ENCODE results near the gene SBF1.

Gene SBF1

DNA sequence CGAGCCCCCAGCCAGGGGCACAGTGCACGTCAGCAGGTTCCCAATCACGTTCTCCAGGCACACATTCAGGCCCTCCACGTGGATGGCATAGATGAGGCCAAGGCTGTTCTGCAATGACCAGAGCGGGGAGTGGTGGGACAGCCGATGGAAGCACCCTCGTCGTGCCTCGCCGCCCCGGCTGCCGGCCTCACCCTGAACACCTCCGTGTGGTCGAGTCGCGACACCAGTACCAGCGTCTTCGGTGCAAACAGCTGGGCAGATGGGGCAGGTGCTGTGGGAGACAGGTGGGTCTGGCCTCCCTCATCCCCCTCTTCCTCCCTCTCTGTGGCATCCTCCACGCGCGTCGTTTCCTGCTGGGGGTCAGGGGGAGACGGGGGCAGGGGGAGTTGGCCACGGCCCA is 7.5 kb downstream of the SBF1 start:
- Mint-ChIP-seq H3K36me3 (peaks cover 54% of the 10 kb centered on the region), H3K4me3 (no peak overlapping the region), H3K27ac (peak overlapping the region; percentile 97)

DNA sequence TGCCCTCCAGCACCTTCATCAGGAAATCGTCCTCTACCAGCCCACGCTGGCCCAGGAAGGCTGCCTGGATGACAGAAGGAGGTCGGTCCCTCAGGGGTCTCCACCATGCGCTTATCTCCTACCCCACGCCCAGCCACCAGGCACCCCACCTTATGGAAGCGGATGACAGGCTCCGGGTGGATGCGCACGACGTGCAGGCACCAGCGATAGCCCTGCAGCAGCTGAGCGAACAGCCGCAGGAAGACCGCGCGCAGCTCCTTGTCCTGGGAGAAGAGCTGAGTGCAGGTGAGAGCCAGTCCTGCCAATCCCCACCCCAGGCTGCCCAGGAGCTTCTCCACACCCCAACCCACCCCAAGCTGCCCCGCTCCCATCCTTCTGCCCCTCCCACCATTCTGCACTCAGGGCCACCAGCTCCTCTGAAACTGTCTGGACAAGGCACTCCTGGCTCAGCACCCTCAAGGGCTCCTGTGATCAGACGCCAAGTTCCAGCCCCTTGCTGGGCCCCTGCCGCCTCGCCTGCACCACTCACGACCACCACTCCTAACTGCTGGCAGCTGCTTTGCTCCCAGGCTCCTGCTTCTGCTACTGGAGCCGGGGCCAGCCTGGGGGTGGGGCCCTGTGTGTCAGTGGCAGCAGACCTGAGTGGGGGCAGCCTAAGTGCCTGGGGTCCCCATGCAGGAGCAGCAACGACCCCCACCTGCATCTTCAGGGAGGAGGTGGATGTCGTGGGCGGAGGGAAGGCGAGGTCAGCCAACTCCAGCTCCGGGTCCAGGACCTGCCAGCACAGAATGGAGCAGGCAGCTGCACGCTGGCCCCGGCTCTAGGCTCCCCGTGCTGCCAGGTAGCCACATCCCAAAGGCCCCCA is 9.5 kb downstream of the SBF1 start:
- peaks cover 70% of the 10 kb centered on the region for H3K36me3 Mint-ChIP-seq

More for the DNA sequence above, 7.5 kb downstream of the SBF1 start:
- Mint-ChIP-seq H3K4me1 (peaks cover 62% of the 10 kb centered on the region), H3K9me3 (no peaks in the 10 kb centered on the region), H3K27me3 (no peaks in the 10 kb centered on the region)
- no peak for ATAC-seq

DNA sequence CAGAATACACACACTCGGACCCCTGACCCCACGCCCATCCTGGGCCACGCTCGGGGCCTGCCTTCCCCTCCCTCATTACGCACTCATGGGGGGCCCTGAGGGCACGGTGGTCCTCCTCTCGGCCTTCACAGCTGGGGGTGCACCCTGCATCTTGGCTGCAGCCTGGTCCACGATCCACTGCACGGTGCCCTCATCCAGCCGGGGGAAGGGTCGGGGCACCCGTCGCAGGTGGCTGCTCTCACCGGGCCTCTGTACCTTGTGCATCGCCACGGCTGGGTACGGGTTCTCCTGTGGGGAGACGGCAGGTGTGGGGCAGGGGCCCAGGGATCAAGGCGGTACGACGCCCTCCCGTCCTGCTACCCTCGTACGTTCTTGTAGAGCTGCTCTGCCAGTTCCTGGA is 10.4 kb downstream of the SBF1 start:
- no peaks in the 10 kb centered on the region for H3K9me3 Mint-ChIP-seq
- no peak overlapping the region for H3K4me3 Mint-ChIP-seq
- H3K36me3 Mint-ChIP-seq, result peaks cover 74% of the 10 kb centered on the region
- H3K4me1 Mint-ChIP-seq, result peaks cover 33% of the 10 kb centered on the region
- H3K27ac Mint-ChIP-seq, result no peak overlapping the region
- H3K27me3 Mint-ChIP-seq, result no peaks in the 10 kb centered on the region
- no peak for ATAC-seq

More for the DNA sequence above, 9.5 kb downstream of the SBF1 start:
- peaks cover 42% of the 10 kb centered on the region for H3K4me1 Mint-ChIP-seq
- no peaks in the 10 kb centered on the region for H3K9me3 Mint-ChIP-seq
- no peak for ATAC-seq
- no peak overlapping the region for H3K4me3 Mint-ChIP-seq
- H3K27me3 Mint-ChIP-seq, result no peaks in the 10 kb centered on the region
- no peak overlapping the region for H3K27ac Mint-ChIP-seq

DNA sequence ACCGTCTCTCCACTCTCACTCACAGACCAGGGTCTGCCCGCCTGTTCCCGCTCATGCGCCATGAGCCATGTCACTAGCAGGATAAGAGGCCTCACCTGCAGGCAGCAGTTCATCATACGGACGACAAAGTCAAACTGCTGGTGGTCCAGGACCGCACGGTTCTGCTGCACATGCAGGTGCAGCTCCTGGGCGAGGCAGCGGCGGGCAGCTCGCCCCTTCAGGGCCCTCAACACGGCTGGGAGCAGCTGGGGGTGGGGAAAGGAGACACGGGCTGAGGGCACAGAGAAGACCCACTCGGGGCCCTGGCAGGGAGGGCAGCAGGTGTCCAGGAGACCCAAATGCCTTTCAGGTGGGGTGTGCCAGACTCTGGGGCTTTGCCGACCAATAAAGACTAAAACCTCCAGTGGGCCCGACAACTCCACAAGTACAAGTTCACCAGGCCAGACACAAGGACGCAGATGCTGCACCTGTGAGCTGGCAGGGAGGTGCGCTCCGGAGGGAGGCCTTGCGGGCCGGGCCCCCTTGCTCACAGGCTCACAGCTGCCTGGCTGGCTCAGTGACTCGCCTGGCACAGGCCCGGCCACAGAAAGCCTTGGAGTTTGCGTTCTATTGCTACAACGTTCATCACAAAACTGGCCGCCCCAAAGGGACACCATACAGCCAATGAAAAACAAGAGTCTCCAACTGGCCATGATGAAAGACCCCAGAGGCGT is 11.5 kb downstream of the SBF1 start:
- Mint-ChIP-seq H3K9me3 (no peaks in the 10 kb centered on the region), H3K27ac (peak overlapping the region; percentile 30), H3K4me1 (peaks cover 25% of the 10 kb centered on the region), H3K36me3 (peaks cover 80% of the 10 kb centered on the region), H3K27me3 (no peaks in the 10 kb centered on the region), H3K4me3 (no peak overlapping the region)
- no peak for ATAC-seq

DNA sequence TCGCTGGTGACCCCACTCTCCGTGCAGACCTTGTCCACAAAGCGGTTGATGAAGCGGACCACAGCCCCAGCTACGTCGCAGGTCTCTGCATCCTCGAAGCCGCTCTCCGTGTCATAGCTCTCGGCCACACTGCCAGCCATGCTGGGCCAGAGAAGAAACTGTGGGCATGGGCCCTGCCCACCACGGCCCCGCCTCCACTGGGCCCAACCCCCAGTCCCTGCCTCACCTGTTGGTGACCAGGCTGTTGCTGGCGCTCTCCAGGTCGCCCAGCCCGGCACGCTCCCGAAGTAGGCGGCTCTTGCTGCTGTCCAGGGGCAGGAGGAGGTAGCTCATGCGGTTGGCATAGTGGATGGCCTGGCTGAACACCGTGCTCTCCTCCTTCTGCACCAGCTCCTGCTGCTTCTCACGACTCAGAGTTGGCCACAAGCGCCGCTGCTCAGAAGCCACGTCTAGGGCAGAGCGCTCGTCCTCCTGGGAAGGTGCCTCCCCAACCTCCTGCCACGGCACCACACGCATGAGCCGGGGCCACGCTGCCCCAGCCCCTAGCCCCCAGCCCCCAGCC is 12.8 kb downstream of the SBF1 start:
- H3K27ac Mint-ChIP-seq, result no peak overlapping the region
- peaks cover 85% of the 10 kb centered on the region for H3K36me3 Mint-ChIP-seq
- H3K27me3 Mint-ChIP-seq, result no peaks in the 10 kb centered on the region
- H3K9me3 Mint-ChIP-seq, result no peaks in the 10 kb centered on the region
- no peak overlapping the region for H3K4me3 Mint-ChIP-seq
- ATAC-seq, result no peak
- peaks cover 22% of the 10 kb centered on the region for H3K4me1 Mint-ChIP-seq

DNA sequence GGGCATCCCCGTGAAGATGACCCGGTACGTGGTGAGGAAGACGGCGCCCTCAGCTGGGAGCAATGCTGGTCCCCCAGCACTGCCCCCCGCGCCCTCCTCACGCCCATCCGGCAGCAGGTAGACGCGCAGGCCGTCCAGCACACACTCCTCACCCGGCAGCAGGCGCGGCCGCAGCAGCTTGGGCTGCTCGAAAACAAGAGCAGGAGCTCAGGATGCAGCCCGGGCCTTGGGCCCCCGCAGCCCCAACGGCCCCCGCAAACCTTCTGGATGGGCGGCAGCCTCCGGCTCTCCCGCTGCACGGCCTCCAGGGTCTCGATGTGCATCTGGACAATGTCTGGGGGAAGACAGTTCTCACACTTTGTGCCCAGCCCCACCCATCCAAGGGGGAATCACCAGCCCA is 13.3 kb downstream of the SBF1 start:
- H3K27ac Mint-ChIP-seq, result no peak overlapping the region
- peaks cover 84% of the 10 kb centered on the region for H3K36me3 Mint-ChIP-seq
- no peak for ATAC-seq
- peaks cover 17% of the 10 kb centered on the region for H3K4me1 Mint-ChIP-seq
- H3K9me3 Mint-ChIP-seq, result no peaks in the 10 kb centered on the region
- no peak overlapping the region for H3K4me3 Mint-ChIP-seq
- H3K27me3 Mint-ChIP-seq, result no peaks in the 10 kb centered on the region

DNA sequence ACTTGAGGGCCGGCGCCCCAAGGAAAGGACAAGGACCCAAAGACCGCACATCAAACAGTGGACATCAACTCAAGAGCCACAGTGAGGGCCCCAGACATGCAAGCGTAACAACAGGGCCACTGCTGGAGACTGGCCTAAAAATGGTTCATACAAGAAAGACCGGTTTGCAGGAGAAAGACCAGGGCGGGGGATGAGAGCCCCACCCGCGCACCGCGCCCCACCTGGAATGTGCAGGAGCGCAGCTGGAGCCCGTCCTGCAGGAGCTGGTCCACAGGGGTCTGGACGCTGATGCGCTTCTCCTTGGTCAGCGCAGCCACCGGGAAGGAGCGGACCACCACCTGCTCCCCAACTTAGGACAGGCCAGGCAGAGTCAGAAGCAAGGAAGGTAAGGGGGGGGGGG is 13.9 kb downstream of the SBF1 start:
- Mint-ChIP-seq H3K36me3 (peaks cover 78% of the 10 kb centered on the region), H3K27ac (no peak overlapping the region), H3K4me3 (no peak overlapping the region), H3K9me3 (no peaks in the 10 kb centered on the region), H3K27me3 (no peaks in the 10 kb centered on the region), H3K4me1 (peaks cover 13% of the 10 kb centered on the region)
- no peak for ATAC-seq

DNA sequence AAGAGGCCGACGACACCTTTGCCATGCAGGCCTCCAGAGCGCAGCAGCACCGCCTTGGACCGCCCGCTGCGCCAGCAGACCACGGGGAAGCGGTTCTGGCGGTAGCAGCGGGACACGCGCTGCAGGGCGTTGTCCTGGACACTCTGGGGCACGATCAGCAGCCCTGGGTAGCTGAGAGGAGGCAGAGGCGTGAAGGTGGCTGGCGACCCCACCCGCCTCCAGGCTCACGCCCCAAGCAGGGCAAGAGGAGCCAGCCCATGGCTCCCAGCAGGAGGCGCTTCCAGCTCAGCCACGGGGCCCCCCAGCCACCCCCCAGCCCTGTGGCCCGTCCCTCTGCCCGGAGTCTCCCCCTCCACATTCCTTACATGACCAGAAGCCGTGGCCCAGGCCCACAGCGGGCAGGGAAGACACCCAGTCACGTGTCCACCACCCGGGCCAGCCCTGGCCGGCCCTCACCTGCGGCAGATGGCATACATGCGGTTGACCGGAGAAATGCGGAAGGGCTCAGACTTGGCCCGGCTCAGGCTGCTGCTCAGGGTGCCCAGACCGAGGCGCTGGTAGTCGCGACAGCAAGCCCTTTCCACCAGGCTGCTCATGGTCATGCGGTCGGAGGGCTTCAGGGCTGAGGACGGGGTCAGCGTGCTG is 15.2 kb downstream of the SBF1 start:
- Mint-ChIP-seq H3K9me3 (no peaks in the 10 kb centered on the region), H3K36me3 (peaks cover 75% of the 10 kb centered on the region), H3K4me3 (no peak overlapping the region), H3K27me3 (no peaks in the 10 kb centered on the region), H3K27ac (no peak overlapping the region), H3K4me1 (peaks cover 13% of the 10 kb centered on the region)
- ATAC-seq, result no peak

DNA sequence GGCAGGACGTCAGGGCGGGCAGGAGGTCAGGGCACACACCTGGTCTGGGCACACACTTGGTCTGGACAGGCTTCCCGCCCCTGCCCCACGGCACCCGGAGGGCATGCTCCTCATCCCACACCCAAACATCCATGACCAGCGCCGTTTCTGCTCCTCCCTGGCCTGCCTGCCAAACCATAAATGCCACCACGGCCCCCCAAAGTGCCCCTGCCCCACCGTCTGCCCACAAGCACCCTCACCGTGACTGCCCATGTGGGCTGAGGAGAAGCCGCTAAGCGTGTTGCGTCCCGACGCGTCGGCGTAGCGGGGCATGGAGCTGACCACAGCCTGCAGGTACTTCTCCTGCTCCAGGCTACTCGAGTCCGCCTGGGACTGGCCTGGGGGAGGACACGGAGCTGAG is 15.8 kb downstream of the SBF1 start:
- Mint-ChIP-seq H3K36me3 (peaks cover 75% of the 10 kb centered on the region), H3K9me3 (no peaks in the 10 kb centered on the region), H3K4me3 (no peak overlapping the region), H3K4me1 (peaks cover 7% of the 10 kb centered on the region), H3K27ac (peak overlapping the region; percentile 20), H3K27me3 (no peaks in the 10 kb centered on the region)
- no peak for ATAC-seq

DNA sequence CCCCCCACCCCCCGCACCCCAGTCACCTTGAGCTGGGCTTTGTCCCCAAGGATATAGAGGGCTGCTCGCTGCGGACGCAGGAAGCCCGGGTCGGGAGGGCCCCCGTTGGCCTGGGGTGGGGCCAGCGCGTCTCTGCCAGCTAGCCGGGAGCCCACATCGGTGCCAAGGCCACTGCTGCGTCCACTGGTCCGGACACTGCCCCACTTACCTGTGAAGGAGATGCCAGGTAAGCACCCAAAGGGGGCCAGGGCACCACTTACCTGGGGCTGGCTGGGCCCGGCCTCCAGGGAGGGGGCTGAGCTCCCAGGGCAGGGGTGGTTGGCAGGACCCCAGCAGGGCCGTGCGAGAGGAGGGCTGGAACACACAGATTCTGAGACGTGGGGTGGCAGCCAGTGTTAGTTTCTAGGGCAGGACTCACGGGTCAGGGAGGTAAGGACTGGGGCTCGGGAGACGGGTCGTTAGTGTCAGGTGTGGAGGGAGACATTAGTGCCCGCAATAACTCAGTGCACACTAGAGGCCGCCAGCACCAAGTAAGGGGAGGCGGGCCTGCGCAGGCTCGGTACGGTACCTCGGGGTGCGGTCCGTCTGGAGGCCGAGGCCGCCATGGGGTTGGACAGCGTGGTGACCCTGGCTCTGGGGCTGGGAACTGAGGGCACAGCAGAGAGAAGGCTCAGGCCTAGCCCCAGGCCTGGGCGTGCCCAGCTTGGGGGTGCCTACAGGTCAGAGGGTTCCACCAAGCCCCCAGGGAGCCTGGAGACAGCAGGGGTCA is 18.2 kb downstream of the SBF1 start:
- Mint-ChIP-seq H3K27me3 (no peaks in the 10 kb centered on the region), H3K36me3 (peaks cover 66% of the 10 kb centered on the region), H3K4me1 (peaks cover 13% of the 10 kb centered on the region), H3K27ac (no peak overlapping the region), H3K4me3 (no peak overlapping the region), H3K9me3 (no peaks in the 10 kb centered on the region)
- peak; percentile 24 for ATAC-seq

DNA sequence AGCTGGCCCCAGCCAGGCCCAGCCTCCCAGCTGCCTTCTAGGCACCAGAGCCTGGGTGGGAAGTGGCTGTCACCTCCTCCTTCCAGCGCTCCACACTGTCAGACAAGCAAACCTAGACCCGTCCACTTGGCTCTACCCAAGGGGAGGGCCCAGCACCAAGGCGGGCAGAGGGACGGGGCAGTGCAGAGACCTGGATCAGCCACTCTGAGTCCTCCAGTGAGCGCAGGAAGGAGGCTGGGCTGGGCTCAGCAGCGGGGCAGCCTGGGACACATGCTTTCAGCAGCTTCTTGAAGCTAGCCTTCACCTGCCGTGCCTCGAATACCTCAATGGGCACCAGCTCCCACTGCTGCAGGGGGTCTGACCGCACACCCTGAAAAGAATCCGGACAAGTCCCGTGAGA is 18.8 kb downstream of the SBF1 start:
- Mint-ChIP-seq H3K27ac (no peak overlapping the region), H3K27me3 (no peaks in the 10 kb centered on the region), H3K4me3 (no peak overlapping the region), H3K4me1 (peaks cover 13% of the 10 kb centered on the region), H3K36me3 (peaks cover 69% of the 10 kb centered on the region), H3K9me3 (no peaks in the 10 kb centered on the region)
- no peak for ATAC-seq

DNA sequence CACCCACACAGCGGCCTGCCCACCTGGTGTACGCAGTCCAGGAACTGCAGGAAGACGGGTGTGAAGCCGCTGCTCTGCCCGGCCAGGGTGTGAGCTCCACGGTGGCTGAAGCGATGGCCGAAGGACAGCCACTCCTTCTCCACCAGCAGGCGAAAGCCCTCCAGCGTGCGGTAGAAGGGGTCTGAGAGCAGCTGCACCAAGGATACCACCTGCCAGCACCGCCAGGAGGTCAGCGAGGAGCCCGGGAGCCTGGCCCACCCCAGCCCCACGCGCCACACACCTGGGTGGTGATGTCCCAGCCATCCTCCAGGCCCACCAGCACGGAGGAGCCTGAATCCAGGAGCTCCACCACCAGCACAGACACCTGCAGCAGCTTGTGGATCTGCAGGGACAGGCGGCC is 19.6 kb downstream of the SBF1 start:
- peaks cover 17% of the 10 kb centered on the region for H3K4me1 Mint-ChIP-seq
- H3K36me3 Mint-ChIP-seq, result peaks cover 68% of the 10 kb centered on the region
- H3K27me3 Mint-ChIP-seq, result no peaks in the 10 kb centered on the region
- no peaks in the 10 kb centered on the region for H3K9me3 Mint-ChIP-seq
- ATAC-seq, result no peak
- no peak overlapping the region for H3K27ac Mint-ChIP-seq
- no peak overlapping the region for H3K4me3 Mint-ChIP-seq

DNA sequence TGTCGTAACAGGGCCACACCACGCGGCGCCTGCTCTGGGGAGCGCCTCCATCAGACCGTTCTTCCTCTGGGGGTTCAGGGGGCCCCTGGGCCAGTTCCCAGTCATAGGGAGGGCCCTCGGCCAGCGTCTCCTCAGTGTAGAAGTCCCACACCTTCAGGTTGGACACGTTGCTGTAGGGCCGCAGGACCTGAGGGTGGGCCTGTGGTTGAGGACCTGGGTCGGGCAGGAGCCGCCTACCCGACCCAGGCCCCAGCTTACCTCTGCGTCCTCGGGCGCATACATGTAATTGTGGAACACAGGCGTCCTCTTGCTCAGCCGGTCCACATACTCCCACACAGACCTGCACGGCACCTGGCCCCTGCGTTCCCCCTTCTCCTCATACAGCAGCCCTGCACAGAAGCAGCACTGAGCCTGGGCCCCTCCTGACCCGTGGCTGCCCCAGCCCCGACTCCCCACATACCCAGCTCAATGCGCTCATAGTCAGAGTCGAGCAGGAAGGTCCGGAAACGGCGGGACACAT is 20.2 kb downstream of the SBF1 start:
- no peak for ATAC-seq
- Mint-ChIP-seq H3K36me3 (peaks cover 70% of the 10 kb centered on the region), H3K27me3 (no peaks in the 10 kb centered on the region), H3K9me3 (no peaks in the 10 kb centered on the region), H3K4me1 (peaks cover 23% of the 10 kb centered on the region), H3K4me3 (no peak overlapping the region), H3K27ac (no peak overlapping the region)

DNA sequence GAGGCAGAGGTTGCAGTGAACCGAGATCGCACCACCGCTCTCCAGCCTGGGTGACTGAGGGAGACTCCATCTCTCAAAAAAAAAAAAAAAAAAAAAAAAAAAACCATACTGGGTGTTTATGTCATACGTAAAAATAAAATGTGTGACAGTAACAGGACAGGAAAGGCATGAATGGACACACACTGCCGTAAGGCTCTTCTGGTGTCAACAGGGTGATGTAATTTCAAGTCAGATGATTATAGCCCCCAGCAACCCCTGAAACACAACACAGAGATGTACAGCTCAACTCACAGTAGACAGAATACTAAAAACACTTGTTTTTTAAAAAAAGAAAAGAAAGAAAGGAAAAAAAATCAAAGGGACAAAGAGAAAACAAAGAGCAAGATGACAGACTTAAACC is 22.2 kb downstream of the SBF1 start:
- peak overlapping the region; percentile 68 for H3K27ac Mint-ChIP-seq
- no peaks in the 10 kb centered on the region for H3K27me3 Mint-ChIP-seq
- H3K36me3 Mint-ChIP-seq, result peaks cover 71% of the 10 kb centered on the region
- H3K4me3 Mint-ChIP-seq, result no peak overlapping the region
- H3K4me1 Mint-ChIP-seq, result peaks cover 22% of the 10 kb centered on the region
- no peak for ATAC-seq
- H3K9me3 Mint-ChIP-seq, result no peaks in the 10 kb centered on the region
